ENCODE data around the gene GLI1. TPM values are rescaled to one million over a fixed set of nuclear protein-coding genes. Genes with fewer than 3 reads are reported as not detected.
"Not testable (repeated sequence)": the region's sequence is repeated elsewhere in the genome, so short reads cannot be mapped to it uniquely, and the experiment has no call there.

Gene GLI1
- total RNA-seq, 2 experiments from 2014 or later = 0.31 to 0.85 TPM

GRCh38 chr12:57500213-57500612 is 40.6 kb downstream of the GLI1 start:
- Histone ChIP-seq H3K9me3 (ENCODE audit: control insufficient read depth in 1 of 2, insufficient read depth in 1 of 2, low read length in 2 of 2) (no peaks in the 10 kb centered on the region), H3K27me3 (ENCODE audit: control insufficient read depth in 1 of 2, insufficient read depth in 2 of 2, low read length in 2 of 2) (no peaks in the 10 kb centered on the region), H3K4me3 (ENCODE audit: low read length) (no peak overlapping the region), H3K4me1 (ENCODE audit: insufficient read depth, low read length) (no peaks in the 10 kb centered on the region), H3K36me3 (ENCODE audit: insufficient read depth, low read length) (peaks cover 68% of the 10 kb centered on the region), H3K27ac (ENCODE audit: low read depth in 1 of 2, low read length in 2 of 2) (no peak overlapping the region)
- H3K4me3 Mint-ChIP-seq = no peak overlapping the region
- H3K27me3 Mint-ChIP-seq = no peaks in the 10 kb centered on the region
- H3K4me1 Mint-ChIP-seq (ENCODE audit: low read depth) = peaks cover 9% of the 10 kb centered on the region
- peaks cover 85% of the 10 kb centered on the region for H3K36me3 Mint-ChIP-seq (ENCODE audit: low read depth)
- intact Hi-C loops (cut with DNase I, micrococcal nuclease) = no loop called here
- DNase-seq = no peak
- no peak overlapping the region for H3K27ac Mint-ChIP-seq
- no peak for TF ChIP-seq CTCF (IDR thresholded peaks at IDR 0.05)
- no peak for ATAC-seq (ENCODE audit: poor library complexity)
- ChIA-PET CTCF (interaction anchor here (1.4 kb wide), 1 partner anchor 41 kb away, joined by 5 read pairs; the partner anchor contains the start of gene GLI1), POLR2A (interaction anchor here (1.3 kb wide), 1 partner anchor 20 kb away, joined by 3 read pairs; no protein-coding TSS in a partner anchor)
- no peaks in the 10 kb centered on the region for H3K9me3 Mint-ChIP-seq

DNA sequence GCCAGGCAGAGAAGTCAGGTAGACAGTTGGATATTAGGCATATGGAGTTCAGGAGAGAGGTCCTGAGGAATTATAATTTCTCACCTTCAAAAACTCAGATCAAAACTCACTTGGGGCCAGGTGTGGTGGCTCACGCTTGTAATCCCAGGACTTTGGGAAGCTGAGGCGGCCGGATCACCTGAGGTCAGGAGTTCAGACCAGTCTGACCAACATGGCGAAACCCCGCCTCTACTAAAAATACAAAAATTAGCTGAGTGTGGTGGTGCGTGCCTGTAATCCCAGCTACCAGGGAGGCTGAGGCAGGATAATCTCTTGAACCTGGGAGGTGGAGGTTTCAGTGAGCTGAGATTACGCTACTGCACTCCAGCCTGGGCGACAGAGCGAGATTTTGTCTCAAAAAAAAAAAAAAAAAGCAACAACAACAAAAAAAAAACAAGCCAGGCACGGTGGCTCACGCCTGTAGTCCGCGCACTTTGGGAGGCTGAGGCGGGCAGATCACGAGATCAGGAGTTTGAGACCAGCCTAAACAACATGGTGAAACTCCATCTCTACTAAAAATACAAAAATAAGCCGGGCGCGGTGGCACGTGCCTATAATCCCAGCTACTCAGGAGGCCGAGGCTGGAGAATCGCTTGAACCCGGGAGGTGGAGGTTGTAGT is 42.9 kb downstream of the GLI1 start:
- H3K27me3 ChIP-seq (ENCODE audit: control insufficient read depth in 1 of 2, insufficient read depth in 2 of 2, low read length in 2 of 2); H3K9me3 ChIP-seq (ENCODE audit: control insufficient read depth in 1 of 2, insufficient read depth in 1 of 2, low read length in 2 of 2); DNase-seq; POLR2A ChIA-PET; H3K9me3 Mint-ChIP-seq; H3K4me1 ChIP-seq (ENCODE audit: insufficient read depth, low read length); H3K4me1 Mint-ChIP-seq (ENCODE audit: low read depth); H3K27ac Mint-ChIP-seq; H3K27me3 Mint-ChIP-seq; intact Hi-C loops (cut with DNase I, micrococcal nuclease); H3K27ac ChIP-seq (ENCODE audit: low read depth in 1 of 2, low read length in 2 of 2); H3K4me3 ChIP-seq (ENCODE audit: low read length); H3K4me3 Mint-ChIP-seq; ATAC-seq (ENCODE audit: poor library complexity): not testable (repeated sequence)
- CTCF ChIA-PET = interaction anchor here (1.7 kb wide), 1 partner anchor 18 kb away, joined by 3 read pairs; the partner anchor contains the start of gene DDIT3
- peaks cover 79% of the 10 kb centered on the region for H3K36me3 Mint-ChIP-seq (ENCODE audit: low read depth)
- peaks cover 71% of the 10 kb centered on the region for H3K36me3 ChIP-seq (ENCODE audit: insufficient read depth, low read length)

DNA sequence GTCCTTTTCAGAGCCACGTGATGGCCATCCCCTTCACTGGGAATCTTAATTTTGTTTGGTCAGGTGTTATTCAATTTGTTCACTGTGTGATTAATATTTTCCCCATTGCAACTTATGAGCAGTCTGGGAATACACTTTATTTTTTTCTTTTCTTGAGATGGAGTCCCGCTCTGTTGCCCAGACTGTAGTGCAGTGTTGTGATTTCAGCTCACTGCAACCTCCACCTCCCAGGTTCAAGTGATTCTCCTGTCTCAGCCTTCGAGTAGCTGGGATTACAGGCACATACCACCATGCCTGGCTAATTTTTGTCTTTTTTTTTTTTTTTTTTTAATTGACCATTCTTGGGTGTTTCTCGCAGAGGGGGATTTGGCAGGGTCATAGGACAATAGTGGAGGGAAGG is 47.0 kb downstream of the GLI1 start:
- peaks cover 63% of the 10 kb centered on the region for H3K36me3 ChIP-seq (ENCODE audit: insufficient read depth, low read length)
- ChIA-PET POLR2A (interaction anchor here (0.7 kb wide), 1 partner anchor 26 kb away, joined by 3 read pairs; no protein-coding TSS in a partner anchor), CTCF (interaction anchor here (1.2 kb wide), 1 partner anchor 44 kb away, joined by 5 read pairs; no protein-coding TSS in a partner anchor)
- H3K4me3 Mint-ChIP-seq; ATAC-seq (ENCODE audit: poor library complexity); H3K27me3 ChIP-seq (ENCODE audit: control insufficient read depth in 1 of 2, insufficient read depth in 2 of 2, low read length in 2 of 2); DNase-seq; H3K9me3 Mint-ChIP-seq; intact Hi-C loops (cut with DNase I, micrococcal nuclease); H3K4me1 Mint-ChIP-seq (ENCODE audit: low read depth); H3K9me3 ChIP-seq (ENCODE audit: control insufficient read depth in 1 of 2, insufficient read depth in 1 of 2, low read length in 2 of 2); H3K4me3 ChIP-seq (ENCODE audit: low read length); H3K27me3 Mint-ChIP-seq; H3K27ac ChIP-seq (ENCODE audit: low read depth in 1 of 2, low read length in 2 of 2); H3K27ac Mint-ChIP-seq; H3K4me1 ChIP-seq (ENCODE audit: insufficient read depth, low read length): not testable (repeated sequence)
- H3K36me3 Mint-ChIP-seq (ENCODE audit: low read depth) = peaks cover 68% of the 10 kb centered on the region

GRCh38 chr12:57507796-57508195 is 48.2 kb downstream of the GLI1 start:
- not testable (repeated sequence) for H3K27ac Mint-ChIP-seq
- peaks cover 68% of the 10 kb centered on the region for H3K36me3 ChIP-seq (ENCODE audit: insufficient read depth, low read length)

More at GRCh38 chr12:57507796-57508195, 48.2 kb downstream of the GLI1 start:
- intact Hi-C loops (cut with DNase I, micrococcal nuclease); H3K4me3 ChIP-seq (ENCODE audit: low read length); POLR2A ChIA-PET; DNase-seq; H3K27me3 ChIP-seq (ENCODE audit: control insufficient read depth in 1 of 2, insufficient read depth in 2 of 2, low read length in 2 of 2); H3K4me1 Mint-ChIP-seq (ENCODE audit: low read depth); H3K4me3 Mint-ChIP-seq; H3K27me3 Mint-ChIP-seq; ATAC-seq (ENCODE audit: poor library complexity); CTCF ChIA-PET; H3K9me3 Mint-ChIP-seq; H3K9me3 ChIP-seq (ENCODE audit: control insufficient read depth in 1 of 2, insufficient read depth in 1 of 2, low read length in 2 of 2); H3K4me1 ChIP-seq (ENCODE audit: insufficient read depth, low read length); H3K27ac ChIP-seq (ENCODE audit: low read depth in 1 of 2, low read length in 2 of 2): not testable (repeated sequence)
- peaks cover 71% of the 10 kb centered on the region for H3K36me3 Mint-ChIP-seq (ENCODE audit: low read depth)

Data from CD4-positive, alpha-beta T cell (primary cell).